H1 (cell line): Measurements from ENCODE around the gene DKC1. TPM values are rescaled to one million over a fixed set of nuclear protein-coding genes. Genes with fewer than 3 reads are reported as not detected.

Source experiments
- HDAC6 ChIP-seq: IDR thresholded peaks from one replicate; pipeline ENCODE4 v1.7.1; 2012; ENCODE audit warnings: low read depth, mild to moderate bottlenecking, inconsistent platforms, low read length, moderate library complexity
- SP4 ChIP-seq: IDR thresholded peaks from 2 replicates; pipeline ENCODE4 v1.6.1; 2012; ENCODE audit warnings: low read length, inconsistent platforms
- polyA plus RNA-seq, 7 experiments: library from polyadenylated mRNA; depleted of rRNA in 3 of 7; stranded (reverse) in 5 of 7; unstranded in 2 of 7; fragments of >200 nt in 5 of 7; fragments of 200-250 nt in 2 of 7; gene quantifications; 1 replicate in 5 of 7; 2 replicates in 1 of 7; 4 replicates in 1 of 7; pipeline versions ENCODE4 v1.2.1 to v1.2.3, GENCODE V29; 2011 to 2013; ENCODE audit warnings: missing spikeins in 2 of 7, mixed read lengths in 2 of 7
- total RNA-seq: library from RNA; stranded (reverse); fragmentation: NEBNext Ultra II Directional; extraction: Animal tissue kit (Norgen Biotek cat#: 25700); gene quantifications from 2 replicates; pipeline ENCODE4 v1.2.1, GENCODE V29; 2021

Gene DKC1
- total and polyA plus RNA-seq, 2 of the 8 experiments (the other 6 are each of a cell fraction or from before 2014, with no cell fraction given): 65.6 to 143 TPM

GRCh38 chrX:154715825-154716224 lies 46.8 kb upstream of the DKC1 start (continued):
- TF ChIP-seq HDAC6: no peak
- TF ChIP-seq SP4: no peak
